Sigmoid colon (tissue), 4 donors: Measurements from ENCODE around the gene HLF.

Source experiments
- CTCF ChIP-seq, 4 experiments: fragments of 450-650 bp in 3 of 4; fragments of 200-600 bp in 1 of 4; IDR thresholded peaks; one replicate each; pipeline ENCODE4 v1.5.1; 2016 to 2019; ENCODE audit warnings: antibody characterized with exemption in 4 of 4, mild to moderate bottlenecking in 3 of 4, moderate library complexity in 2 of 4
- POLR2A ChIP-seq, 2 donors: fragments of 450-650 bp; IDR thresholded peaks; one replicate each; pipeline ENCODE4 v1.6.1; 2016; ENCODE audit warnings: antibody characterized with exemption in 2 of 2, mild to moderate bottlenecking in 2 of 2, moderate library complexity in 2 of 2
- POLR2AphosphoS5 ChIP-seq, 4 donors: sonication (generic); formaldehyde crosslinking; IDR thresholded peaks; one replicate each; pipeline ENCODE4 v1.6.1; 2017; ENCODE audit warnings: antibody characterized with exemption in 4 of 4

GRCh38 chr17:55321427-55322060 lies 56.8 kb downstream of the HLF start:
- TF ChIP-seq CTCF (IDR thresholded peaks at IDR 0.05) (no peak), POLR2A (IDR thresholded peaks at IDR 0.05) (no peak), POLR2AphosphoS5 (IDR thresholded peaks at IDR 0.05) (no peak)
